SK-N-SH treated with all-trans-retinoic acid at 6 μM for 48 hours (cell line): ENCODE results near the gene DOCK4.

ENCODE experiments used
- ATAC-seq: fragments of 200-7000 bp; cut with Tn5 transposase; 3 replicates; pipeline ENCODE4 v1.9.1; 2020; ENCODE audit warnings: mild to moderate bottlenecking, moderate library complexity
- ARNTL ChIP-seq: fragments of 450-650 bp; formaldehyde crosslinking; IDR thresholded peaks from 2 replicates; pipeline ENCODE4 v1.5.0; 2020; ENCODE audit warnings: low read depth, mild to moderate bottlenecking, moderate library complexity, borderline replicate concordance
- CREB5 ChIP-seq: fragments of 250-450 bp; sonication (Bioruptor Pico); IDR thresholded peaks from 2 replicates; pipeline ENCODE4 v1.5.1; 2020; ENCODE audit warnings: low read depth, mild to moderate bottlenecking, moderate library complexity
- CSDC2 ChIP-seq: fragments of 250-450 bp; sonication (Bioruptor Pico); IDR thresholded peaks from 2 replicates; pipeline ENCODE4 v1.5.0; 2020; ENCODE audit warnings: mild to moderate bottlenecking, moderate library complexity
- ESRRG ChIP-seq: fragments of 250-450 bp; sonication (Bioruptor Pico); IDR thresholded peaks from 2 replicates; pipeline ENCODE4 v1.6.1; 2021; ENCODE audit warnings: mild to moderate bottlenecking
- GLIS3 ChIP-seq: fragments of 250-450 bp; sonication (Bioruptor Pico); IDR thresholded peaks from 2 replicates; pipeline ENCODE4 v1.5.0; 2020; ENCODE audit warnings: mild to moderate bottlenecking, moderate library complexity
- ISL1 ChIP-seq: fragments of 250-450 bp; sonication (Bioruptor Pico); IDR thresholded peaks from 2 replicates; pipeline ENCODE4 v2.1.2; 2022; ENCODE audit warnings: mild to moderate bottlenecking, moderate library complexity
- OSR1 ChIP-seq: fragments of 250-450 bp; sonication (Bioruptor Pico); IDR thresholded peaks from 2 replicates; pipeline ENCODE4 v1.8.0; 2022; ENCODE audit warnings: moderate library complexity, mild to moderate bottlenecking, inconsistent platforms
- PPARA ChIP-seq: fragments of 250-450 bp; sonication (Bioruptor Pico); IDR thresholded peaks from 2 replicates; pipeline ENCODE4 v1.5.0; 2020; ENCODE audit warnings: mild to moderate bottlenecking, borderline replicate concordance
- RARB ChIP-seq: fragments of 250-450 bp; sonication (Bioruptor Pico); IDR thresholded peaks from 2 replicates; pipeline ENCODE4 v1.8.0; 2021; ENCODE audit warnings: mild to moderate bottlenecking, moderate library complexity
- SNAI2 ChIP-seq: fragments of 250-450 bp; sonication (Bioruptor Pico); IDR thresholded peaks from 2 replicates; pipeline ENCODE4 v1.5.0; 2020; ENCODE audit warnings: mild to moderate bottlenecking, moderate library complexity
- TCF4 ChIP-seq: fragments of 250-450 bp; sonication (Bioruptor Pico); IDR thresholded peaks from 2 replicates; pipeline ENCODE4 v1.8.0; 2021; ENCODE audit warnings: mild to moderate bottlenecking, moderate library complexity, borderline replicate concordance
- TOX ChIP-seq: fragments of 250-450 bp; sonication (Bioruptor Pico); IDR thresholded peaks from 2 replicates; pipeline ENCODE4 v1.8.0; 2021; ENCODE audit warnings: mild to moderate bottlenecking, moderate library complexity, borderline replicate concordance
- ZC3H10 ChIP-seq: fragments of 250-450 bp; sonication (Bioruptor Pico); IDR thresholded peaks from 2 replicates; pipeline ENCODE4 v1.5.1; 2021; ENCODE audit warnings: mild to moderate bottlenecking, moderate library complexity
- ZFP30 ChIP-seq: fragments of 450-650 bp; formaldehyde crosslinking; IDR thresholded peaks from 2 replicates; pipeline ENCODE4 v1.5.0; 2022; ENCODE audit warnings: mild to moderate bottlenecking, moderate library complexity
- ZNF565 ChIP-seq: fragments of 450-650 bp; formaldehyde crosslinking; conservative IDR thresholded peaks from 2 replicates; pipeline ENCODE4 v1.5.0; 2020; ENCODE audit warnings: low read depth, mild to moderate bottlenecking, moderate library complexity
- ZNF70 ChIP-seq: fragments of 450-650 bp; formaldehyde crosslinking; IDR thresholded peaks from 2 replicates; pipeline ENCODE4 v1.5.0; 2020; ENCODE audit warnings: mild to moderate bottlenecking, moderate library complexity
- TF ChIP-seq, protein P1 (sequence below): fragments of 250-450 bp; sonication (Bioruptor Pico); IDR thresholded peaks from 2 replicates; pipeline ENCODE4 v1.8.0; 2020; ENCODE audit warnings: mild to moderate bottlenecking, moderate library complexity, borderline replicate concordance
- TF ChIP-seq, protein P2 (sequence below): fragments of 250-450 bp; sonication (Bioruptor Pico); IDR thresholded peaks from 2 replicates; pipeline ENCODE4 v1.5.1; 2021; ENCODE audit warnings: mild to moderate bottlenecking, moderate library complexity
- TF ChIP-seq, protein P3 (sequence below): fragments of 250-450 bp; sonication (Bioruptor Pico); IDR thresholded peaks from 2 replicates; pipeline ENCODE4 v1.5.0; 2020; ENCODE audit warnings: mild to moderate bottlenecking, moderate library complexity

Gene DOCK4

DNA sequence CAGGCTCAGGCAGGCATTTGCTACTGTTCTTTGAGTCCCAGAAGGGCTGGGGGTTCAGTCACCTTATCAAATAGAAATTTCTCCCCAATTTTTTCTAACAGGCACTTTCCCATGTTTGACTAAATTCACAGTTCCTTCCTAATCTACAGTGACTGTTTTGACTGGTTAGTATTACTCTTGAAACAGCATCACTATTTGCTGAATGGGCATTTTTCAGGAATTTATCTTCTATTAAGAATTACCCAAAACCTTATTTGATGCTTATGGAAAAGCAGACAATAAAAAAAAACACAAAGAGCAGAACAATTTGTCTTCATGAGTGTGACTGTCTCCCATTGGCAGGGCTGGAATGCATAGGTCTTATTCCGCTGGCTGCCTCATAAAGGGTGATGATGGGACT is 269.0 kb downstream of the DOCK4 start:
- TF ChIP-seq OSR1 (CRISPR knock-in tag) (no peak), PPARA (CRISPR knock-in tag) (no peak)
- ATAC-seq: no peak

DNA sequence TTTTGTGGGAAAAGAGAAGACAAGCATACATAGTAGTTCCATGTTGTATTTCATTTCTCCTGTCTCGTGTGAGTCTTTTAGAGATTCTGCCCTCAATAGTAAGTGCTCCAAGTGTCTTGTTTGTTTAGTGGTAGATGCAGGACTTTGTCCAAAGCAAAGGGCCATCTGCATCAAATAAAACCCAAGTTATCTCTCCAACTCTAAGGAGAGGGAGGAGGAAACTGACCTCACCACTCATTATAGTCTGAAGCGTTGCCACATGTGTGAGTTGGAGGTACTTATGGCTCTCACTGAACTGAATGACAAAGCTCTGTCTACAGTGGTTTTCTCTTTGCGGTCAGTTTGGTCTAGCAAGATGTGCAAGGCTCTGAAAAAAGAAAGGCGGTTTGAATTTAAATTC is 272.6 kb downstream of the DOCK4 start:
- no peak for ATAC-seq
- TF ChIP-seq CSDC2: no peak
- TF ChIP-seq, protein P1, sequence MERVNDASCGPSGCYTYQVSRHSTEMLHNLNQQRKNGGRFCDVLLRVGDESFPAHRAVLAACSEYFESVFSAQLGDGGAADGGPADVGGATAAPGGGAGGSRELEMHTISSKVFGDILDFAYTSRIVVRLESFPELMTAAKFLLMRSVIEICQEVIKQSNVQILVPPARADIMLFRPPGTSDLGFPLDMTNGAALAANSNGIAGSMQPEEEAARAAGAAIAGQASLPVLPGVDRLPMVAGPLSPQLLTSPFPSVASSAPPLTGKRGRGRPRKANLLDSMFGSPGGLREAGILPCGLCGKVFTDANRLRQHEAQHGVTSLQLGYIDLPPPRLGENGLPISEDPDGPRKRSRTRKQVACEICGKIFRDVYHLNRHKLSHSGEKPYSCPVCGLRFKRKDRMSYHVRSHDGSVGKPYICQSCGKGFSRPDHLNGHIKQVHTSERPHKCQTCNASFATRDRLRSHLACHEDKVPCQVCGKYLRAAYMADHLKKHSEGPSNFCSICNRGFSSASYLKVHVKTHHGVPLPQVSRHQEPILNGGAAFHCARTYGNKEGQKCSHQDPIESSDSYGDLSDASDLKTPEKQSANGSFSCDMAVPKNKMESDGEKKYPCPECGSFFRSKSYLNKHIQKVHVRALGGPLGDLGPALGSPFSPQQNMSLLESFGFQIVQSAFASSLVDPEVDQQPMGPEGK (CRISPR knock-in tag): no peak
- TF ChIP-seq TCF4 (CRISPR knock-in tag): peak; percentile 56
- TF ChIP-seq ZNF565 (CRISPR knock-in tag): no peak

DNA sequence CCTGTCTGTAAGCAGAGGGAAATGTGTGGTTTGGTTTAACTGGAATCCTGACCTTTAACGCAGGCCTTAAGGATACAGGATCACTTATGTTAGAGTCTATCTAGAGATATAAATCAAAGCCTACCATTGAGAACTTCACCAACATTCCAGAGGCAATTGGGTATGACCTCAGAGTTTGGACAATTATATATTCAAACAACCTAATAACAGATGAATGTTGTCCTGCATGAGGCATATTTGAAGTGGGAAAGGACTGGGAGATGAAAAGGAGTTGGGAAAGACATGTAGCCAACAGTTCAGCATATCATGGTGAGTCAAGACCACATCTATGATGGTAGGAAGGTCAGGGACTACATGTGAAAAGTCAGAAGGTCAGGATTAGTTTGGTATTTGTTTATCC is 274.2 kb downstream of the DOCK4 start:
- no peak for TF ChIP-seq ARNTL (CRISPR knock-in tag)
- TF ChIP-seq ZNF565 (CRISPR knock-in tag): no peak
- TF ChIP-seq ISL1 (CRISPR knock-in tag): no peak
- no peak for TF ChIP-seq PPARA (CRISPR knock-in tag)
- TF ChIP-seq CSDC2: no peak
- TF ChIP-seq ZFP30 (CRISPR knock-in tag): no peak
- no peak for TF ChIP-seq SNAI2
- TF ChIP-seq ESRRG: no peak
- no peak for TF ChIP-seq RARB (CRISPR knock-in tag)
- ATAC-seq: no peak

GRCh38 chr7:111931016-111931517 is 275.1 kb downstream of the DOCK4 start:
- TF ChIP-seq PPARA (CRISPR knock-in tag) (no peak), RARB (CRISPR knock-in tag) (no peak), OSR1 (CRISPR knock-in tag) (no peak), ISL1 (CRISPR knock-in tag) (no peak), CSDC2 (no peak), GLIS3 (CRISPR knock-in tag) (no peak), TOX (CRISPR knock-in tag) (no peak), TCF4 (CRISPR knock-in tag) (no peak), ZFP30 (CRISPR knock-in tag) (no peak), CREB5 (no peak), ZNF565 (CRISPR knock-in tag) (no peak), ZNF70 (CRISPR knock-in tag) (no peak), ZC3H10 (CRISPR knock-in tag) (no peak), ARNTL (CRISPR knock-in tag) (no peak)
- TF ChIP-seq, protein P2, sequence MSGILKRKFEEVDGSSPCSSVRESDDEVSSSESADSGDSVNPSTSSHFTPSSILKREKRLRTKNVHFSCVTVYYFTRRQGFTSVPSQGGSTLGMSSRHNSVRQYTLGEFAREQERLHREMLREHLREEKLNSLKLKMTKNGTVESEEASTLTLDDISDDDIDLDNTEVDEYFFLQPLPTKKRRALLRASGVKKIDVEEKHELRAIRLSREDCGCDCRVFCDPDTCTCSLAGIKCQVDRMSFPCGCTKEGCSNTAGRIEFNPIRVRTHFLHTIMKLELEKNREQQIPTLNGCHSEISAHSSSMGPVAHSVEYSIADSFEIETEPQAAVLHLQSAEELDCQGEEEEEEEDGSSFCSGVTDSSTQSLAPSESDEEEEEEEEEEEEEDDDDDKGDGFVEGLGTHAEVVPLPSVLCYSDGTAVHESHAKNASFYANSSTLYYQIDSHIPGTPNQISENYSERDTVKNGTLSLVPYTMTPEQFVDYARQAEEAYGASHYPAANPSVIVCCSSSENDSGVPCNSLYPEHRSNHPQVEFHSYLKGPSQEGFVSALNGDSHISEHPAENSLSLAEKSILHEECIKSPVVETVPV (CRISPR knock-in tag): no peak
- TF ChIP-seq, protein P1 (CRISPR knock-in tag): no peak
- TF ChIP-seq, protein P3, sequence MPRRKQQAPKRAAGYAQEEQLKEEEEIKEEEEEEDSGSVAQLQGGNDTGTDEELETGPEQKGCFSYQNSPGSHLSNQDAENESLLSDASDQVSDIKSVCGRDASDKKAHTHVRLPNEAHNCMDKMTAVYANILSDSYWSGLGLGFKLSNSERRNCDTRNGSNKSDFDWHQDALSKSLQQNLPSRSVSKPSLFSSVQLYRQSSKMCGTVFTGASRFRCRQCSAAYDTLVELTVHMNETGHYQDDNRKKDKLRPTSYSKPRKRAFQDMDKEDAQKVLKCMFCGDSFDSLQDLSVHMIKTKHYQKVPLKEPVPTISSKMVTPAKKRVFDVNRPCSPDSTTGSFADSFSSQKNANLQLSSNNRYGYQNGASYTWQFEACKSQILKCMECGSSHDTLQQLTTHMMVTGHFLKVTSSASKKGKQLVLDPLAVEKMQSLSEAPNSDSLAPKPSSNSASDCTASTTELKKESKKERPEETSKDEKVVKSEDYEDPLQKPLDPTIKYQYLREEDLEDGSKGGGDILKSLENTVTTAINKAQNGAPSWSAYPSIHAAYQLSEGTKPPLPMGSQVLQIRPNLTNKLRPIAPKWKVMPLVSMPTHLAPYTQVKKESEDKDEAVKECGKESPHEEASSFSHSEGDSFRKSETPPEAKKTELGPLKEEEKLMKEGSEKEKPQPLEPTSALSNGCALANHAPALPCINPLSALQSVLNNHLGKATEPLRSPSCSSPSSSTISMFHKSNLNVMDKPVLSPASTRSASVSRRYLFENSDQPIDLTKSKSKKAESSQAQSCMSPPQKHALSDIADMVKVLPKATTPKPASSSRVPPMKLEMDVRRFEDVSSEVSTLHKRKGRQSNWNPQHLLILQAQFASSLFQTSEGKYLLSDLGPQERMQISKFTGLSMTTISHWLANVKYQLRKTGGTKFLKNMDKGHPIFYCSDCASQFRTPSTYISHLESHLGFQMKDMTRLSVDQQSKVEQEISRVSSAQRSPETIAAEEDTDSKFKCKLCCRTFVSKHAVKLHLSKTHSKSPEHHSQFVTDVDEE (CRISPR knock-in tag): no peak
- no peak; the same call in 1 of the 3 replicates for ATAC-seq
